Lung (tissue), 12 donors: ENCODE results near the gene PEX11G. TPM values are rescaled to one million over a fixed set of nuclear protein-coding genes. Genes with fewer than 3 reads are reported as not detected.

Source experiments
- ATAC-seq: fragments of 200-7000 bp; cut with Tn5 transposase; one replicate; pipeline ENCODE4 v1.9.1; 2020; ENCODE audit warnings: moderate number of reproducible peaks; ENCODE audit not compliant: insufficient read depth, low FRiP score
- DNase-seq, 3 donors: peaks; one replicate each; pipeline ENCODE4 v3.0.0-alpha.2; 2013 to 2017
- H3K27ac ChIP-seq, 2 donors: one replicate each; pipeline ENCODE4 v1.5.1; 2013; ENCODE audit warnings: mild to moderate bottlenecking in 2 of 2, moderate library complexity in 2 of 2, control low read depth in 1 of 2, inconsistent platforms in 1 of 2, low read depth in 1 of 2, low read length in 1 of 2
- H3K27me3 ChIP-seq, 3 donors: one replicate each; pipeline ENCODE4 v1.5.1; 2013; ENCODE audit warnings: low read length in 2 of 3; ENCODE audit not compliant: control insufficient read depth in 3 of 3, insufficient read depth in 3 of 3
- H3K36me3 ChIP-seq, 4 donors: one replicate each; pipeline ENCODE4 v1.5.1; 2013; ENCODE audit warnings: low read length in 4 of 4, mild to moderate bottlenecking in 1 of 4, moderate library complexity in 1 of 4; ENCODE audit not compliant: control insufficient read depth in 4 of 4, insufficient read depth in 4 of 4
- H3K4me1 ChIP-seq, 5 donors: one replicate each; pipeline ENCODE4 v1.5.1; 2013; ENCODE audit warnings: low read length in 5 of 5, mild to moderate bottlenecking in 2 of 5, moderate library complexity in 1 of 5; ENCODE audit not compliant: control insufficient read depth in 5 of 5, insufficient read depth in 5 of 5
- H3K4me3 ChIP-seq: one replicate; pipeline ENCODE4 v1.5.1; 2013; ENCODE audit warnings: mild to moderate bottlenecking, control low read depth, moderate library complexity
- H3K9ac ChIP-seq, 2 donors: one replicate each; pipeline ENCODE4 v1.5.1; 2013; ENCODE audit warnings: low read length in 2 of 2, control low read depth in 1 of 2; ENCODE audit not compliant: insufficient read depth in 1 of 2
- H3K9me3 ChIP-seq, 4 donors: one replicate each; pipeline ENCODE4 v1.5.1; 2013; ENCODE audit warnings: low read length in 3 of 4, mild to moderate bottlenecking in 1 of 4, moderate library complexity in 1 of 4; ENCODE audit not compliant: control insufficient read depth in 4 of 4, insufficient read depth in 3 of 4
- WGBS, 2 donors: extraction: QIAGEN DNeasy Blood & Tissue Kit; methylation state at CpG; one replicate each; pipeline ENCODE4 v1.1.7; 2013; 5-methylcytosine and 5-hydroxymethylcytosine counted together
- polyA plus RNA-seq, 2 donors: library from polyadenylated mRNA; stranded (reverse); fragments of 200-250 nt; gene quantifications; one replicate each; pipeline ENCODE4 v1.2.1, GENCODE V29; 2013
- total RNA-seq, 2 donors: library from RNA; depleted of rRNA in 1 of 2; stranded (reverse); fragments of >200 nt in 1 of 2; gene quantifications; one replicate each; pipeline ENCODE4 v1.2.1, GENCODE V29; 2014 to 2021
- TF ChIP-seq, protein P1 (sequence below): IDR thresholded peaks from 2 replicates; pipeline ENCODE4 v1.5.1; 2012; ENCODE audit warnings: mild to moderate bottlenecking; ENCODE audit errors: control extremely low read depth, extremely low read depth
- donor health status: control.
- donor health status: control.
- donor health status: Bipolar disorder and iron deficiency.
- donor health status: healthy.
- donor health status: DM: yes; HTN: yes; CAD: no.

Gene PEX11G
- total and polyA plus RNA-seq, 4 donors, result 4.1 to 11.1 (median 7.5) TPM

- Histone ChIP-seq H3K9ac (no peak overlapping the region), H3K27me3 (no peaks in the 10 kb centered on the region), H3K4me3 (no peak overlapping the region), H3K27ac (no peak overlapping the region), H3K4me1 (peaks cover 0 to 16% (median 0%) of the 10 kb centered on the region in 5 donors), H3K36me3 (peaks cover 1 to 47% (median 8%) of the 10 kb centered on the region in 4 donors), H3K9me3 (no peaks in the 10 kb centered on the region)
- DNase-seq (no peak), ATAC-seq (no peak)
- TF ChIP-seq, protein P1, sequence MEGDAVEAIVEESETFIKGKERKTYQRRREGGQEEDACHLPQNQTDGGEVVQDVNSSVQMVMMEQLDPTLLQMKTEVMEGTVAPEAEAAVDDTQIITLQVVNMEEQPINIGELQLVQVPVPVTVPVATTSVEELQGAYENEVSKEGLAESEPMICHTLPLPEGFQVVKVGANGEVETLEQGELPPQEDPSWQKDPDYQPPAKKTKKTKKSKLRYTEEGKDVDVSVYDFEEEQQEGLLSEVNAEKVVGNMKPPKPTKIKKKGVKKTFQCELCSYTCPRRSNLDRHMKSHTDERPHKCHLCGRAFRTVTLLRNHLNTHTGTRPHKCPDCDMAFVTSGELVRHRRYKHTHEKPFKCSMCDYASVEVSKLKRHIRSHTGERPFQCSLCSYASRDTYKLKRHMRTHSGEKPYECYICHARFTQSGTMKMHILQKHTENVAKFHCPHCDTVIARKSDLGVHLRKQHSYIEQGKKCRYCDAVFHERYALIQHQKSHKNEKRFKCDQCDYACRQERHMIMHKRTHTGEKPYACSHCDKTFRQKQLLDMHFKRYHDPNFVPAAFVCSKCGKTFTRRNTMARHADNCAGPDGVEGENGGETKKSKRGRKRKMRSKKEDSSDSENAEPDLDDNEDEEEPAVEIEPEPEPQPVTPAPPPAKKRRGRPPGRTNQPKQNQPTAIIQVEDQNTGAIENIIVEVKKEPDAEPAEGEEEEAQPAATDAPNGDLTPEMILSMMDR, result no peak
- 96 to 97% methylated on average over 20 of the region's 20 CpGs for WGBS, 2 donors
These were observed 36.3 kb upstream of the PEX11G start for GRCh38 chr19:7524992-7525739.

DNA sequence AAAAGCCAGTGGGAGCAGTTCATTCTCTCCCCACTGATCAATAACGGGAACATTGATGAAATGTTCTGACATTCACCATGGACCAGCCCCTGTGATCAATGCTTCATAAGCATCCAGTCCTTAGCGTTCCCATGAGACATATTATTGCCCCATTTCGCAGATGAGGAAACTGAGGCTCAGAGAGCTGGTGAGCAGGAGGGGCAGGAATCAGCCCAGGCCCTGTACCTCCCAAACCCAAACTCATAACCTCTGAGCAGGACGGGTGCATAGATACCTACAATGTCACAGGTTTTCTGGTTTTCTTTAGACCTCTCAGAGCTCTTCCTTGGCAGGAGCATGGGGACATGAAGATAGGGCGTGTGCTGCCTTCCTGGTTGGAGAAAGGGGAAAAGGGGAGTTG is 35.7 kb upstream of the PEX11G start:
- Histone ChIP-seq H3K4me3 (no peak overlapping the region), H3K36me3 (peaks cover 3 to 47% (median 7%) of the 10 kb centered on the region in 4 donors), H3K27me3 (no peaks in the 10 kb centered on the region), H3K9ac (no peak overlapping the region), H3K4me1 (peaks cover 0 to 16% (median 0%) of the 10 kb centered on the region in 5 donors), H3K27ac (no peak overlapping the region), H3K9me3 (no peaks in the 10 kb centered on the region)
- ATAC-seq, result no peak
- WGBS, 2 donors, result 95% methylated on average over 5 of the region's 5 CpGs
- DNase-seq, result no peak
- TF ChIP-seq, protein P1, result no peak

DNA sequence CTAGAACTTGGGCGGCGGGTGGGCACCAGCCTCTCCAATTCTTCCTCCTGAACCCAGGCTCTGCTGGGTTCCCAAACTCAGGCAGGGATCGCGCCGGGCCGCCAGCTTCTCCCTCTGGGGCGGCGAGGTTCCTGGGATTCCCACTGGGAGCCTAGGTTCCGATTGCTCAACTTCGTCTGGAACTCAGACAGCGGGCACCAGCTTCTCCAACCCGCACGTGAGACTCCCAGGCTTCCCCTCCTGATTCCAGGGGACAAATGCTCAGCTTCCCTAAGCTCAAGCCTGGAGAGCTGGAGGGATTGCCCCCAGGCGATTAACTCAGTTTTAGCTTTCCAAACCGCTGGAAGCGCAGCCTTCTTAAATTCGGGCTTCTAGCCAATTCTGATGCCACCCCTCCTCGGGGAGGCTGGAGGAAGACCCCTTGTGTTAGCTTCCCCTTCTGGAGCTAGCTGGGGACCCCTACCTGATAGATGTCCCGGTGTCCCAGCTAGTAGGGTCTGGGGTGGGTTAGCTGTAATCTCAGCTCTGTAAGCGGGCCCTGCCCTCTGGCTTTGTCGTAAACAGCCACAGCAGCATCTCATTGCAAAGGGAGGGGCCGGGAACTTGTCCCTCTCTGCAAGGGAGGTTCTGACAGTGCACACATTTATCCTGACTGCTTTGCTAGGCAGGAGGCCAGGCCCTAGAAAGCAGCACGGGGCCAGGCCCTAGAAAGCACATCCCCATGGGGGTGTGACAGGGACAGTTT is 34.3 kb upstream of the PEX11G start:
- 10% methylated on average over 23 of the region's 23 CpGs for WGBS, 2 donors
- H3K4me1 ChIP-seq, result peaks cover 0 to 16% (median 0%) of the 10 kb centered on the region in 5 donors
- TF ChIP-seq, protein P1, result no peak
- ATAC-seq (no peak), DNase-seq (no peak)
- H3K9me3 ChIP-seq, result no peaks in the 10 kb centered on the region
- H3K9ac ChIP-seq, result peak overlapping the region in 1 of 2 donors; percentile 47
- H3K4me3 ChIP-seq, result peak overlapping the region; percentile 75
- H3K36me3 ChIP-seq, result peaks cover 5 to 40% (median 9%) of the 10 kb centered on the region in 4 donors
- peak overlapping the region in 1 of 2 donors; percentile 3 for H3K27ac ChIP-seq
- H3K27me3 ChIP-seq, result no peaks in the 10 kb centered on the region
